EL (cell line): ENCODE measurements around the gene FBXW10.
"Not testable (repeated sequence)": the region's sequence is repeated elsewhere in the genome, so short reads cannot be mapped to it uniquely, and the experiment has no call there.

Source experiments
- DNase-seq: peaks from one replicate; pipeline ENCODE4 v3.0.0-alpha.2; 2016

The FBXW10 gene

DNA sequence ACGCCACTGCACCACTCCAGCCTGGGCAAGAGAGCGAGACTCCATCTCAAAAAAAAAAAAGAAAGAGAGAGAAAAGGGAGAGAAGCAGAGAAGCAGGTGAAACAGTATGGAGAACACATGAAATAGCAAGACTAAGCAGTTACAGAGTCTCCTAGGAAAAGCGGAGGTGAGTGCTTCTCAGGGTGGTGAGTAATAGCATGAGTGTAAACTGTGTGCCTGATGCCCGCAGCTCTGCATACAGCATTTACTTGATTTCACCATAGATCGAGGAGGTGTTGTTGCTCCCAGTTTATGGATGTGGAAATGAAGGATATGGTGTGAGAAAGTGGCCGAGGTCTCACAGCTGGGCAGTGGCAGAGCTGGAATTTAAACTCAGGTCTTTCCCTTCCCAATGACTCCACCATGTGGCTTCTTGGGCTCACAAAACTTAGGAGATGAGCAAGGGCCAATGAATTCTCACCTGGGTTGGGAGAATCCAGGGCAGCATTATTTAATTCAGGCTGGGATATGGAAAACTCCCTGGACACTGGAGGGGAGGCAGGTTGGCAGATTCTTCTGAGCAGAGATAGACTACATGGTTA is 10.1 kb downstream of the FBXW10 start:
- DNase-seq, result not testable (repeated sequence)

- not testable (repeated sequence) for DNase-seq
These were observed 12.1 kb downstream of the FBXW10 start for GRCh38 chr17:18755969-18756368.

- DNase-seq, result not testable (repeated sequence)
These were observed 13.7 kb downstream of the FBXW10 start for GRCh38 chr17:18757368-18758044.

GRCh38 chr17:18758344-18758743 is 14.5 kb downstream of the FBXW10 start:
- DNase-seq, result not testable (repeated sequence)

GRCh38 chr17:18760221-18760620 is 16.4 kb downstream of the FBXW10 start:
- DNase-seq, result not testable (repeated sequence)

DNA sequence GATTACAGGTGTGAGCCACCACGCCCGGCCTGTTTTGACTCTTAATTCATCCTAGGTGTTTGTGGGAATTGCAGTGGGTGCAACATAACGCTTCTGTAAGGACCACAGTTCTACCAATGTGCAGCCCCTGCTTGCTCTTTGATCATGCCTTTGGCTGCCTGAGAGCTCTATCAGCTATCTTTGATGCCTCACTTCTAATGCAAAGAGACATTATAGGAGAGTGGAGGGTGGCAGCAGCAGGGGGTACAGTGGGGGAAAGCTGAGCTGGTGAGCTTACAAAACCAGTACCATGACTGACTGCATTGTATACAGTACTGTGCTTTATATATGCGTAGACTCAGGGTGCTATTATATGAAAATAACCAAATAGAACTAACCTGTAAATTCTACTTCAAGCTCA is 26.7 kb downstream of the FBXW10 start:
- not testable (repeated sequence) for DNase-seq

DNA sequence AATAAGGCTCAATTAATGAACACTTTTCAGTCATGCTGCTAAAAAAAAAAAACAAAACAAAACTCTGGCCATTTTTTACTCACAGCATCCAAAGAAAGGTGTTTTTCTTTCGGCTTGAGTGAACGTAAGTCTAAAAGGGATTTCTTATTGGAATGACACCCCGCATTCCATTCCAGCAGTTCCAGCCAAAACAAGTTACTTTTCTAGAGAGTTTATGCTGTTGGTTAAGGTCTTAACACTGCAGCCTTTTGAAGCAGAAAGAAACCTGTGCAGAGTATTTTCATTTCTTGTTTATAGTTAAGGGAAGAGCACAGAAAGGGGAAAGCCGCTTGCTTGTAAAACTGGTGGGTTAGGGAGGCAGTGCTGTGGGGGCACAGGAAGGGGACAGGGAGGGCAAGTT is 27.2 kb downstream of the FBXW10 start:
- DNase-seq, result not testable (repeated sequence)

GRCh38 chr17:18772471-18772870 is 28.6 kb downstream of the FBXW10 start:
- DNase-seq, result no peak

- DNase-seq, result peak; percentile 96
These were observed 37.3 kb downstream of the FBXW10 start, which contains the start of gene TVP23B for GRCh38 chr17:18780991-18781718. Gene TVP23B, plus strand, starts transcription at chr17:18781183. Its CDS starts 111 bp downstream, at chr17:18781294.

GRCh38 chr17:18781805-18782204 is 38.0 kb downstream of the FBXW10 start:
- DNase-seq, result not testable (repeated sequence)

DNA sequence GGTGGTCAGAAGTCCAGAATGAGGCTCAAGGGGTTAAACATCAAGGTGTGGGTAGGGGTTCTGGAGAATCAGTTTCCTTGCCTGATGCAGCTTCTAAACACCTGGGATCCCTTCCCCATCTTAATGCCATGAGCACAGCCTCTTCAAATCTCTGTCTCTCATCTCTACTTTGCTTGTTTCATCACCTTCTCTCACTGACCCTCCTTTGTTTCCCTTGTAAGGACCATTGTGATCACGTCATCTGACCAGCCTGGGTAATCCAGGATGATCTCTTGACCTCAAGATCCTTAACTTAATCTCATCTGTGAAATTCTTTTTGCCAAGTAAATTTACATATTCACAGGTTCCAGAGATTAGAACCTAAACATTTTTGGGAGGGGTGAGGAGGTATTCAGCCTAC is 42.1 kb downstream of the FBXW10 start:
- not testable (repeated sequence) for DNase-seq

- DNase-seq, result not testable (repeated sequence)
These were observed 43.0 kb downstream of the FBXW10 start for GRCh38 chr17:18786890-18787289.

GRCh38 chr17:18791402-18791801 is 47.5 kb downstream of the FBXW10 start:
- not testable (repeated sequence) for DNase-seq

- DNase-seq, result peak; percentile 15
These were observed 51.0 kb downstream of the FBXW10 start for GRCh38 chr17:18794841-18795240.

- not testable (repeated sequence) for DNase-seq
These were observed 53.0 kb downstream of the FBXW10 start for GRCh38 chr17:18796887-18797286.

GRCh38 chr17:18803458-18804245 is 59.8 kb downstream of the FBXW10 start:
- not testable (repeated sequence) for DNase-seq

DNA sequence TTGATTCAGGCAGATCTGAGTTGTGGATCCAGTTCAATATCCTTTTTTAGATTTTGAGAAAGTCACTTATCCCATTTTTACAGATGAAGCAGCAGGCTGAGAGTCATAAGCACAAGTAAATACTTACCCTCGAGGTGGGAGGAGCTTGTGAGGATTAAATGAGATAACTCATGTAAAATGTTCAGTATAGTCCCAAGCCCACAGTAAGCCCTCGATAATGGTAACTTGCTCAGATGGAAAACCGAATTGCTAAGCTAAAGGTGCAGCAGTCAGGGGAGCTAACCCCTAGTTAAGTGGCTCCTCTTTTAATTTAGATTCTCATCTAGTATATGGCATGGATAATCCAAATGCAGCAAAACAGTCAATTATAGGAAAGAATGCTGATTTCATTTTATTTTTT is 72.1 kb downstream of the FBXW10 start:
- DNase-seq, result not testable (repeated sequence)

DNA sequence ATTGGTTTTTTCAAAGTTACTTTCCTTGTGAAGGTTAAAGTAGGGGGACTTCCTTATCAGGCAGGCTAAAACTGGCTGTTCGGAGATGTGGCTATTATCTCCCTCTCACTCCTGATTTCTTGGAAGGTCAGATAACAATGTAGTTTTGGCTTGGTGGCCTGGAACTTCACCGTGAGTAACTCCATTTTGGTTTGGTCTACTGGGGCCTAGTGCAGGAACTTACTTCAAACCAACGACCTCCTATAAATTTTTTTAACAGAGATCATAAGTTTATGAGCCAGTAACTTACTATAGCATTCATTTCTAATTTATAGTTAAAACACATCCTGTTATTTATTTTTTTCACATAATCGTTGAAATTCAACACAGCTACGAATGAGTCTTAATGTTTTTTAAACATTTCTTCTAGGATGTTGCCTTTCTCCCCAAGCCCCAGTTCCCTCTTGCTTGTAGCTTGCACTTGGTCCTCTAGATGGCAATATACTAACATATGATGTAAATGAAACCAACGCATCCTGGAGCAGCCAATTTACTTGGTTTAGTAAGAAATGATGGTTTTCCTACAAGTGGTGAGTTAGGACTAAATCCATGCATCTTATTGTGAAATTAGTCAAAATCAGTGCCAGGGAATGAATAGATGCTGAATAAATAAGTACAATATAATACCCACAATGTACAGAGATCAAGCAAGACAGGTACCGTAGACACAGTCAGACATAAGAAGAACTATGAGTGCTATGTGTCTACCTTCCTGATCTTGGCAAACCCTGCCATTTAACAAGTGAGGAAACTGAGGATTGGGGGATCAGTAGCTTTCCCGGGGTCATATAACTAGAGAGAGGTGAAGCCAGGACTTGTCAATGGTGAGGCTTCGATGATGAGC is 72.9 kb downstream of the FBXW10 start:
- DNase-seq, result peak; percentile 68

GRCh38 chr17:18821430-18821829 is 77.6 kb downstream of the FBXW10 start:
- DNase-seq, result peak; percentile 32

DNA sequence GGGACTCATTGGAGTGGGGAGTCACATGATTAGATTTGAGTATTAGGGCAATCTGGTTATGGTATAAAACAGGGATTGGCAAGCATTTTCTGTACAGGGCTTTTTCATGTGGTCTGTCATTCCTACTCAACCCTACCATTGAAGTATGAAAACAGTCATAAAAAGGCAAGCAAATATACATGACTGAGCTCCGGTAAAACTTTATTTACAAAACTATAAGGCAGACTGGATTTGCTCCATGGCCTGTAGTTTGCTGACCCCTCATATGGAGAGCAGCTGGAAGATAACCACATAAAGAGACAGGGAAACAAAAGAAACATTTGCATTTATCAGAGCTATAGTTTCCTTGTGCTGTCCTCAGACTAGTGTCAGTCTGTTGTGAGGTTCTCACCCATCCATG is 83.8 kb downstream of the FBXW10 start:
- DNase-seq, result not testable (repeated sequence)
